Cortex of kidney (tissue), 1 donor: ENCODE data around the gene CTBP2.

Experiments used
- DNase-seq: peaks from one replicate; lab custom pipeline; 2025; lab: John Stamatoyannopoulos, UW

CTBP2 gene

DNA sequence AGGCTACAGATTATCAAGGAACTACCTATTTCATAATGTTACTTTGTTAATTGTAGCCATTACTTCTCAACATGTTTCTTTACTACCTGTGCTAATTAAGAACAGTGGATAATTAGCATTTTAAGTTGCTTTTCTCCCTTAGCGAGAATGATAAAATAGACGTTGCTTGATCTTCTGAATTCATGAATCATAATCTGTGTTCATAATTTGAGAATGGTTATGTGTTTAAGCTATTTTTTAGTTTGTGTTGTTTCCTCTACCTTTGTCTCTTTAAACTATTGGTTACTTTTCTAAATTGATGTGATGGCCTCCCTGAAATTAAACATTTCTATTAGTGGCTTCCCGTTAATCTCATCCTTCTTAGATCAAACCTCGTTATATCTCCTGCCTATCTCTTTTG lies 218.5 kb downstream of the CTBP2 start, which contains the start of gene ZRANB1:
ZRANB1 (plus strand) TSS at position 301 of the 400 bp plus-strand sequence. CDS start 371 bp downstream, outside the sequence.
- no peak for DNase-seq

DNA sequence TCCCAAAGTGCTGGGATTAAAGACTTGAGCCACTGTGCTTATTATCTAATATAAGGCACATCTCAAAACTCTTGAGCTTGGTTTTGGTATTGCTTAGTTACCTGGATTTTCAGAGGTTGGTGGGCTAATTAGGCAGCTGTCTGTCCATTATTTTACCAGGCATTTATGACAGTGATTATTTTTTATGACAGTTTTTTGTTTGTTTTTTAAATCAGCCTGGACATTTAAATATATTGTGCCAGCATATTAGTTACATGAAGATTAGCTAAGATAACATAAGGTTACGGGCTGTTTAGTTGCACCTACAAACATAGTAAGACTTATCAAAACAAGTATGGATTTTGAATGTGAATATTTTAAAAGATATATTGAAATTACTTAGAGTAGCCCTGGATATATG lies 221.1 kb downstream of the CTBP2 start:
- DNase-seq, result no peak

DNA sequence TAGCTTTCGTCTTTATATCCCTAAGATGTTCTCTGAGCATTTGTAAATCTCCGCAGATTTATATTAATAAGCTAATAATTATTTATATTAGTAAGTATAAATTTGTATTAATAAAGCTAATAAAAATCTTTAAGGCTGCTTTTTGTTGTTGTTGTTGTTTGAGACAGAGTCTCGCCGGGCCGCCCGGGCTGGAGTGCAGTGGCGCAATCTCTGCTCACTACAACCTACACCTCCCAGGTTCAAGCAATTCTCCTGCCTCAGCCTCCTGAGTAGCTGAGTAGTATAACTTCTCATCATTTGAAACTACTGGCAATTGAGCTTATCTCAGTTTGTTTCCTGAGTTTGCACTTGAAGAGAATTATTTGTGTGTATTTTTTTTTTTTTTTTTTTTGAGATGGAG lies 223.6 kb downstream of the CTBP2 start:
- no peak for DNase-seq

DNA sequence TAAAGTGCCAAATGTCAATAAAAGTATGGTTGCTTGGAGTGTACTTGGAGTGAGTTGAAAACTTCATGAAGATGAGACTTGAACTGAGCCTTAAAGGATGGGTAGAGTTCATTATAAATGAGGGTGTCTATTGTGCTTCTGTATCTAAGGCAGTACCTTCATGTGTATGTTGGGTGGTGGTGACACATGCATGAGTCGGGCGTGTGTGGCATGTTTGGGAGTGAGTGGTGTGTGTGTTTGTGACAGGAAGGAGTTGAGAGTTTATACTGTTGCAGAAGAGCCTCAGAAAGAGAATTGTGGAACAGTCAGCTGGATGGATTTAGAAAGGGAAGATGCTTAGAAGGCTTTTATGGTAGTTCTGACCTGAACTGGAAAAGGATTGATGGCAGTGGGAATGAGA lies 224.4 kb downstream of the CTBP2 start:
- DNase-seq, result no peak
